CD1c-positive myeloid dendritic cell (primary cell): Measurements from ENCODE around the gene CALN1.
"Not testable (repeated sequence)": the region's sequence is repeated elsewhere in the genome, so short reads cannot be mapped to it uniquely, and the experiment has no call there.

Experiments used
- DNase-seq: peaks from one replicate; pipeline ENCODE4 v3.0.0-alpha.2; 2016; ENCODE audit errors: extremely low spot score

CALN1 gene

GRCh38 chr7:72408966-72409637 lies 3.0 kb downstream of the CALN1 start:
- DNase-seq = no peak

DNA sequence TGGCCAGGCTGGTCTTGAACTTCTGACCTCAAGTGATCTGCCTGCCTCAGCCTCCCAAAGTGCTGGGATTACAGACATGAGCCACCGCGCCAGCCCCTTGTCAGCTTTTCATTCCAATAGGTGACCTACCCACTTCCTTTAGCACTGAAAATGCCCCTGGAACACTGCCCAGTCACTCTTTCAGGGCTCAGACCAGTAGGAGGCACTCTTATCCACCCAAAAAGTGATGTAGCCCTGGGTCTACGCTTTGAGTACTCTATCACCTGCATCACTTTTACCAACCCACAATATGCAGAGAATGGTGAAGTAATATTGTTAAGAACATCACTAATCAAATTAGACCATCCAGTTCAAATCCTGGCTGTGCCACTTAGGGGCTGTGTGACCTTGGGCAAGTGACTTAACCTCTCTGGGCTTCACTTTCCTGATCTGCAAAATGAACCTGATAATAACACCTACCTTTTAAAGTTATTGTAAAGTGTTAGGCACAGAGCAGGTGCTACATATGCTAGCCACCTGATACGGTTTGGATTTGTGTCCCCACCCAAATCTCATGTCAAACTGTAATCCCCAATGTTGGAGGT lies 5.2 kb downstream of the CALN1 start:
- no peak for DNase-seq

GRCh38 chr7:72405871-72406270 lies 6.3 kb downstream of the CALN1 start:
- no peak for DNase-seq

DNA sequence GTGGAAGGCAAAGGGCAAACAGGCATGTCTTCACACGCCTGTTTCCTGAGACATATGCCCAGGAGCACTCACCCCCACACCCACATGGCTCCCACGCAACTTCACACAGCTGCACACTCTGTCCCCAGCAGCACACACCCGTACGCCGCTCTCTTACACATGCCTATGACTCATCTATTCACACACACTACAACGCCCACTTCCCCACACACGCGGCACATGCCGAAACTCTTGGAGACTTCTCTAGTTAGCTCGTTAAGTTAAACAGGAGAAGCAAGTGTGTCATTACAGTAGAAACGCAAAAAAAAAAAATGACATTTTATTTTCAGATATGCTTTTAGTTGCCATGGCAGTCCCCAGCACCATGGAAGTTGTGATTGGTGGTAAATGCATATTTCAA lies 6.7 kb downstream of the CALN1 start:
- DNase-seq = peak; percentile 92

- DNase-seq = no peak
These were observed 7.4 kb downstream of the CALN1 start for GRCh38 chr7:72404743-72405142.

DNA sequence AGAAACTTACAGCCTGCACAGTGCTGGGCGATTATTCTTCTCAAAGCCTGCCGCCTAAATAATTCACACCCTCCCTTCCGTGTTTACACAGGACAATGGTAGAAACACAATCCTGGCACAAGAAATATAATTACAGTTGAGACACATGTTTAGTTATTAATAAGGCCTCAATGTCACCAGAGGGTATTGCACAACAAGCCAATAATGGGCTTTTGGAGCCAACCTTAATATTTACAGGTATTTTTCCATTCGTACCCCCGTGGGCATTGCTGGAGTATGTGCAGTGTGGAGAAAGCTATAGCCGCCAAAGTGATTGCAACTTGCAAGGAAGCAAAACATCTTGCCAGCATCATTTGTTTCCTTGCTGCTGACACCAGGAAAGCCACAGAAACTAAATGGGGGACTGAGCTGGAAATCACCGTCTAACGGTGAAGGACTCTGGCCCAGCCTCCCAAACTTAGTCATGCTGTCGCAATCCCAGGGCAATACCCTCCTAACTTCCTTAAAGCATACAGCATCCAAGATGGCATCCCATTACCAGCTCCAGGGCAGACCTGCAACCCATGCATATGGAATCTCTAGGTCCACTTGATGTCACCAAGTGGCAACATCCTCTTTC lies 8.6 kb downstream of the CALN1 start:
- peak; percentile 77 for DNase-seq

- peak; percentile 25 for DNase-seq
These were observed 18.1 kb downstream of the CALN1 start for GRCh38 chr7:72394016-72394415.

GRCh38 chr7:72391821-72392377 lies 20.2 kb downstream of the CALN1 start:
- DNase-seq = no peak

GRCh38 chr7:72386118-72386517 lies 26.0 kb downstream of the CALN1 start:
- DNase-seq = no peak

DNA sequence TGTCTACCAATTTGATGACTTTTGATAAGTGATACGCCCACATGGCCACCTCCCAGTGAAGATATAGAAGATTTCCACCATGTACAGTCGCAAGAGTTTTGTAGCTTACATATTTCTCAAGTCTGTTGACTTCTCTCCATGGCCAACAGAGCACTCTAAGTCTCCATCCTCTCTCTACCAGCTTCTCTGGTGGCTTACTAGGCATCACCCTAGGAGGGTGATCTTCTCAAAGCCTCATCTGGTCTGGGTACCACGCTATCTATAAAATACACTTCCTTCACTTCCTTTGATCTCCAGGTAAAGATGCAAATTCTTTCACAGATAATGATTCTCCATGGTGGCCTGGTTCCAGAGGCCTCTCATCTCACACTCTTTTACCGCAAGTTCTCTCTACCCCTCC lies 49.9 kb downstream of the CALN1 start:
- no peak for DNase-seq

- no peak for DNase-seq
These were observed 66.9 kb downstream of the CALN1 start for GRCh38 chr7:72345208-72345727.

DNA sequence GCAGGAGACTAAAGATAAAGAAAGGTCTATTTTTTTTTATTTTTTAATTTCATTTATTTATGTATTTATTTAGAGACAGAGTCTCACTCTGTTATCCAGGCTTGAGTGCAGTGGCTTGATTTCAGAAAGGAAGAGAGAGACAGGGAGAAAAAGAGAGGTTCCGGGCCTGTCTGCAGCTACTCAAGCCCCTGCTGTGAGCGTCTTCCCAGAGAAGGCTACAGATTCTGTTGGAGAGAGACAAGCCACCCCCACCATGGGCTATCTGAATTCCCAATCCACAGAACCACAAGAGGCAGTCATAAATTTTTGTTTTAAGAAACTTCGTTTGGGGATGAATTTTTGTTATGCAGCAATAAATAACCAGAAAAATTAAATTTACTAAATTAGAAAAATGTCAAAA lies 68.1 kb downstream of the CALN1 start:
- no peak for DNase-seq

DNA sequence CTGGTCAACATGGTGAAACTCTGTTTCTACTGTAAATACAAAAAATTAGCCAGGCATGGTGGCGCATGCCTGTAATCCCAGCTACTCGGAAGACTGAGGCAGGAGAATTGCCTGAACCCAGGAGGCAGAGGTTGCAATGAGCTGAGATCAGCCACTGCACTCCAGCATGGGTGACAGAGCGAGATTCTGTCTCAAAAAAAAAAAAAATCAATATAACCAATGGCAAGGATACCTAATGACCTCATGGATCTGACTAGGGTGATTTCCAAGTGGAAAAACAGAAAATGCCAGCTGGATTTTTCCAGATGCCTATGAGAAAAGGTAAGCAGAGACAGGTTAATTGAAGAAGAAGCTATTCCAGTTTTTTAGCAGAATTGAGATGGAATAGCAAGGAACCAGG lies 68.8 kb downstream of the CALN1 start:
- not testable (repeated sequence) for DNase-seq

GRCh38 chr7:72337390-72338167 lies 74.6 kb downstream of the CALN1 start:
- DNase-seq = no peak

- DNase-seq = no peak
These were observed 75.3 kb downstream of the CALN1 start for GRCh38 chr7:72336632-72337389.

DNA sequence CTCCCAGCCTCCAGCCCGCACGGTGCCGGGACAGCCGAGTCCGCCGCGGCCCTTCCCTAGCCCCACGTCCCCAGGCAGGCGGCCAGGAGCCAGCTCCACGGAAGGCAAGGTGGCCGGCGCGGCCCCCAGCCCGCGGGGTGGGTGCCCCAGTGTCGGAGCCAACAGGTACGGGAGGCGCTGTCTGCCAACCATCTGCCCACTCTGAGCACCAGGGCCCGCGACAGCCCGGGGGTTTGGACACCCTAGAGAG lies 75.8 kb downstream of the CALN1 start:
- DNase-seq = no peak

GRCh38 chr7:72335561-72336381 lies 76.4 kb downstream of the CALN1 start:
- no peak for DNase-seq

- DNase-seq = no peak
These were observed 77.4 kb downstream of the CALN1 start for GRCh38 chr7:72334698-72335097.

DNA sequence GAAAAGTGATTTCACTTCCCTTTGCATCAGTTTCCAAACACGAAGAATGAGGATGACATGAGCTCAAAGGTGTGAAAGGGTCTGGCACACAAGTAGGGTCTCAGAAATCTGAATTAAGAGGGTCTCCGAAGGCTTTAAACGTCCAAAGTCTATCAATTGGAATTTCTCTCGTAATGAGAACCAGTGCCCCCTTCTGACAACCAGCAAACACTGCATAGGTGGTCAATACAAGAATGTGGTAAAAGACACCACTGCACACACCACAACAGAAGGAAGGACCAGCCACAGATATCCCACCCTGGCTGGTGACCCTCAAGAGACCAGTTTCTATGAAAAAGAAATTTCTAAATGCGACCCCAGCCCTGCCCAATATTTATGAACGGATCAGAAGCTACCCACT lies 78.1 kb downstream of the CALN1 start:
- no peak for DNase-seq

DNA sequence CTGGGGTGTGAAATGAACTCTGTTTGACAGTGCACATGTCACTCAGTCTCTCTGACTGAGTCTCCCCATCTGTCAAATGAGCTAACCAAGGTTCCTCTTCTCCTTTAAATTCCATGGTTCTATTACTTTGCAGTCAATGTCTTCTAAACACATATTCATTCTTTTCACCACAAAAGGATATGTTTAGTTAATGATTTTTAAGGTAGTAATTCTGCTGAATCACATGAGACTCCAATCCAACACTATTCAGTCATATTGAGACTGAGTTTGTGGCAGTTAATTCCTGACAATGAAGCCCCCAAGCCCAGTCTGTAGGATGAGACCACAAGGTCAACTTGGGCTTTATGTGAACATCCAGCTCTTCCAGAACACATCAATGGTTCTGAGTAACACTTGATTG lies 85.3 kb downstream of the CALN1 start:
- DNase-seq = no peak

DNA sequence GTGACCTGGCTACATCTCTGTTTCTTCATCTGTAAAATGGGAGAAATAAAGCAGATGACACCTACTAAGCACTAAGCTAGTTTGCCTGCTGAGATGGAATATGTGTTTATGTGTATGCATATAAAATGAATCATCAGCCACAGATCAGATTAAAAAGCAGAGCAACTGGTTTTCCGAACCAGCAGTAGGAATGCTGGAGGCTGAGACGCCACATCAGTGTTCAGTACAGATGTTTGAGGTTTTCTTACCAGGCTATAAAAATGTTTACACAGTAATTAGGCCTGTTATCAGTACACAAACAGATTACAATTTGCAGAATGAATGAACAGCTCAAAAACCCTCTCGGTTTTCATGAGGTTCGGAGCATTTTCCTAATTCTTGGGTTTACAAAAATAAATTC lies 85.8 kb downstream of the CALN1 start:
- DNase-seq = no peak
